Measurements from ENCODE around the gene ATRNL1.

- TF ChIP-seq CTCF (IDR thresholded peaks at IDR 0.05; ENCODE audit: low read depth, low read length, missing input control) (no peak), RXRA (IDR thresholded peaks at IDR 0.05) (no peak), GABPA (IDR thresholded peaks at IDR 0.05 in 1 of 2, conservative IDR thresholded peaks at IDR 0.05 in 1 of 2) (no peak), REST (IDR thresholded peaks at IDR 0.05) (no peak), HNF4A (conservative IDR thresholded peaks at IDR 0.05) (no peak), TAF1 (conservative IDR thresholded peaks at IDR 0.05) (no peak), RAD21 (IDR thresholded peaks at IDR 0.05) (no peak), JUND (IDR thresholded peaks at IDR 0.05) (no peak)
Observed at GRCh38 chr10:115093776-115094408, 727 bp downstream of the ATRNL1 start.

Data from liver (tissue), 3 donors.